PC-3 (cell line): ENCODE data around the gene L3MBTL4. TPM values are rescaled to one million over a fixed set of nuclear protein-coding genes. Genes with fewer than 3 reads are reported as not detected.

Source experiments
- ATAC-seq: fragments of 200-7000 bp; cut with Tn5 transposase; 2 replicates; pipeline ENCODE4 v1.9.1; 2020; ENCODE audit warnings: mild to moderate bottlenecking, moderate library complexity
- BruUV-seq: library from RNA; stranded (reverse); fragments of 400-500 nt; replicated peaks from 2 replicates; lab custom pipeline; 2021; lab: Mats Ljungman, UMichigan
- CTCF ChIA-PET: fragments of 300-600 bp; sonication (Branson Sonifier 250); formaldehyde crosslinking; loops from one replicate; lab custom pipeline; 2022; ENCODE audit warnings: antibody characterized with exemption; lab: Charles Lee
- POLR2A ChIA-PET: fragments of 300-600 bp; sonication (Branson Sonifier 250); formaldehyde crosslinking; loops from one replicate; lab custom pipeline; 2022; ENCODE audit warnings: antibody characterized with exemption; ENCODE audit not compliant: unreplicated experiment; lab: Charles Lee
- DNase-seq: peaks from one replicate; pipeline ENCODE4 v3.0.0-alpha.2; 2015
- H2AFZ ChIP-seq: fragments of 300-600 bp; sonication (generic); 2 replicates; pipeline ENCODE4 v1.6.0; 2016; ENCODE audit warnings: antibody characterized with exemption, low read length
- H3F3A ChIP-seq: fragments of 300-600 bp; sonication (generic); one replicate; pipeline ENCODE4 v1.6.0; 2017; ENCODE audit warnings: antibody characterized with exemption, low read length, control low read depth, mild to moderate bottlenecking; ENCODE audit not compliant: unreplicated experiment
- H3K27ac ChIP-seq: fragments of 300-600 bp; sonication (generic); 2 replicates; pipeline ENCODE4 v1.5.1; 2016; ENCODE audit warnings: mild to moderate bottlenecking, low read length
- H3K27me3 ChIP-seq: fragments of 300-600 bp; sonication (generic); 2 replicates; pipeline ENCODE4 v1.6.1; 2016; ENCODE audit warnings: low read length, mixed read lengths
- H3K36me3 ChIP-seq: fragments of 300-600 bp; sonication (generic); 2 replicates; pipeline ENCODE4 v1.6.1; 2016; ENCODE audit warnings: low read depth, mixed run types, low read length, mixed read lengths
- H3K4me1 ChIP-seq: fragments of 300-600 bp; sonication (generic); 2 replicates; pipeline ENCODE4 v1.5.1; 2016; ENCODE audit warnings: low read length; ENCODE audit not compliant: insufficient read depth
- H3K4me2 ChIP-seq: fragments of 300-600 bp; sonication (generic); 2 replicates; pipeline ENCODE4 v1.6.0; 2016; ENCODE audit warnings: low read length
- H3K4me3 ChIP-seq: fragments of 300-600 bp; sonication (generic); 2 replicates; pipeline ENCODE4 v1.5.1; 2016; ENCODE audit warnings: mild to moderate bottlenecking, low read length, mixed read lengths
- H3K79me2 ChIP-seq: fragments of 300-600 bp; sonication (generic); 2 replicates; pipeline ENCODE4 v1.6.1; 2017; ENCODE audit warnings: low read length, mixed read lengths
- H3K9ac ChIP-seq: fragments of 300-600 bp; sonication (generic); 2 replicates; pipeline ENCODE4 v1.6.0; 2016; ENCODE audit warnings: mild to moderate bottlenecking, low read length
- H3K9me2 ChIP-seq: fragments of 300-600 bp; sonication (generic); replicated peaks from 2 replicates; pipeline ENCODE4 v1.6.1; 2016; ENCODE audit warnings: mixed run types, low read length, mixed read lengths
- H3K9me3 ChIP-seq: fragments of 300-600 bp; sonication (generic); 2 replicates; pipeline ENCODE4 v1.6.1; 2016; ENCODE audit warnings: low read length, mixed read lengths
- H4K20me1 ChIP-seq: fragments of 300-600 bp; sonication (generic); 2 replicates; pipeline ENCODE4 v1.6.1; 2016; ENCODE audit warnings: low read length, mixed read lengths
- EZH2 ChIP-seq: fragments of 300-600 bp; sonication (generic); IDR thresholded peaks from one replicate; pipeline ENCODE4 v1.6.1; 2017; ENCODE audit warnings: antibody characterized with exemption, mild to moderate bottlenecking, low read length; ENCODE audit not compliant: unreplicated experiment
- EZH2phosphoT487 ChIP-seq: fragments of 300-600 bp; sonication (generic); IDR thresholded peaks from 2 replicates; pipeline ENCODE4 v1.6.1; 2018; ENCODE audit warnings: mild to moderate bottlenecking, antibody characterized with exemption, low read length, borderline replicate concordance
- intact Hi-C: fragments of 100-400 bp; cut with micrococcal nuclease; formaldehyde crosslinking; loops from 2 replicates; pipeline ENCODE4 v1.9.0; 2023
- total RNA-seq: library from RNA; depleted of rRNA; stranded (reverse); fragments of >200 nt; gene quantifications from 2 replicates; pipeline ENCODE4 v1.2.3, GENCODE V29; 2014
- TF ChIP-seq, protein P1 (sequence below): fragments of 300-600 bp; sonication (generic); conservative IDR thresholded peaks from 2 replicates; pipeline ENCODE4 v1.5.1; 2017; ENCODE audit warnings: antibody characterized with exemption, low read depth, mild to moderate bottlenecking, low read length

The L3MBTL4 gene
- total RNA-seq, 1 experiment from 2014 or later, result 0.47 TPM

DNA sequence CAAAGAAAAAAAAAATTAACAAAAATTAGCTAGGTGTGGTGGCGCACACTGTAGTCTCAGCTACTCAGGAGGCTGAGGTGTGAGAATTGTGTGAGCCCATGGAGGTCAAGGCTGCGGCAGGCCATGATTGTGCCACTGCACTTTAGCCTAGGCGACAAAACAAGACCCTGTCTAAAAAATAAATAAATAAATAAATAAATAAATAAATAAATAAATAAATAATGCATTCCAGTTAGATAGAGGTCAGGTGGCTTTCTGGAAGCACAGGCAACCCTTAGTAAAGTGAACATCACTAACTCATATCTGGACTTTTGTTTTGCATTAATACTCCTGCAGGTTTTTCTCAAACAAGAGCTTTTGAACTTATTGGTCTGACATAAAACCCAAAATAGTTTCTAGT is 206.8 kb downstream of the L3MBTL4 start:
- no peak overlapping the region for H3K9ac ChIP-seq
- ATAC-seq, result no peak
- no peaks in the 10 kb centered on the region for H3K9me3 ChIP-seq
- no peaks in the 10 kb centered on the region for H3K36me3 ChIP-seq
- no peak overlapping the region for H2AFZ ChIP-seq
- H3K4me3 ChIP-seq, result no peak overlapping the region
- H4K20me1 ChIP-seq, result no peaks in the 10 kb centered on the region
- no TSS peak for BruUV-seq
- H3K27ac ChIP-seq, result no peak overlapping the region
- H3K4me2 ChIP-seq, result no peak overlapping the region
- no peaks in the 10 kb centered on the region for H3F3A ChIP-seq
- TF ChIP-seq EZH2phosphoT487, result no peak
- TF ChIP-seq EZH2, result no peak
- TF ChIP-seq, protein P1, sequence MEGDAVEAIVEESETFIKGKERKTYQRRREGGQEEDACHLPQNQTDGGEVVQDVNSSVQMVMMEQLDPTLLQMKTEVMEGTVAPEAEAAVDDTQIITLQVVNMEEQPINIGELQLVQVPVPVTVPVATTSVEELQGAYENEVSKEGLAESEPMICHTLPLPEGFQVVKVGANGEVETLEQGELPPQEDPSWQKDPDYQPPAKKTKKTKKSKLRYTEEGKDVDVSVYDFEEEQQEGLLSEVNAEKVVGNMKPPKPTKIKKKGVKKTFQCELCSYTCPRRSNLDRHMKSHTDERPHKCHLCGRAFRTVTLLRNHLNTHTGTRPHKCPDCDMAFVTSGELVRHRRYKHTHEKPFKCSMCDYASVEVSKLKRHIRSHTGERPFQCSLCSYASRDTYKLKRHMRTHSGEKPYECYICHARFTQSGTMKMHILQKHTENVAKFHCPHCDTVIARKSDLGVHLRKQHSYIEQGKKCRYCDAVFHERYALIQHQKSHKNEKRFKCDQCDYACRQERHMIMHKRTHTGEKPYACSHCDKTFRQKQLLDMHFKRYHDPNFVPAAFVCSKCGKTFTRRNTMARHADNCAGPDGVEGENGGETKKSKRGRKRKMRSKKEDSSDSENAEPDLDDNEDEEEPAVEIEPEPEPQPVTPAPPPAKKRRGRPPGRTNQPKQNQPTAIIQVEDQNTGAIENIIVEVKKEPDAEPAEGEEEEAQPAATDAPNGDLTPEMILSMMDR, result no peak
- POLR2A ChIA-PET, result no interaction called here
- no peaks in the 10 kb centered on the region for H3K9me2 ChIP-seq
- CTCF ChIA-PET, result no interaction called here
- intact Hi-C loops, result no loop called here
- H3K4me1 ChIP-seq, result no peaks in the 10 kb centered on the region
- no peak for DNase-seq
- H3K79me2 ChIP-seq, result no peaks in the 10 kb centered on the region
- H3K27me3 ChIP-seq, result no peaks in the 10 kb centered on the region

DNA sequence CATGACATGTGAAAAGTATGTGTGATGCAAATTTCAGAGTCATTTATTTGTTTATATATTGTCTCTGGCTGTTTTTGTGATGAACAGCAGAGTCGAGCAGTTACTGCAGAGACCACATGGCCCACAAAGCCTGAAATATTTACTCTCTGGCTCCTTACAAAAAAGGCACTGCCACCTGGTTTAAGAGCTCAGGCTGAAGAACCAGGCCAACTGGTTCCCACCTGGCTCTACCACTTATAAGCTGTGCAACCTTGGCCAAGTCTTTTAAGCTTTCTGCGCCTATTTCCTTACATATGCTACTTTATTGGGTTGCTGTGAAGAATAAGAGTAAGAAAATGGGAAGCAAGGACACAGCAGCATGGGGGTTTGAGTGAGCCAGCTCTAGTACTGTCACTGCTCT is 207.6 kb downstream of the L3MBTL4 start:
- no peak for ATAC-seq
- intact Hi-C loops, result no loop called here
- H3K4me1 ChIP-seq, result no peaks in the 10 kb centered on the region
- H3K4me2 ChIP-seq, result no peak overlapping the region
- H3K27ac ChIP-seq, result no peak overlapping the region
- DNase-seq, result peak; percentile 36
- CTCF ChIA-PET, result no interaction called here
- no TSS peak for BruUV-seq
- no peak overlapping the region for H2AFZ ChIP-seq
- H3K9me2 ChIP-seq, result no peaks in the 10 kb centered on the region
- no peak overlapping the region for H3K9ac ChIP-seq
- TF ChIP-seq EZH2, result no peak
- TF ChIP-seq, protein P1, result no peak
- TF ChIP-seq EZH2phosphoT487, result no peak
- H3K27me3 ChIP-seq, result no peaks in the 10 kb centered on the region
- H3K36me3 ChIP-seq, result no peaks in the 10 kb centered on the region
- no peak overlapping the region for H3K4me3 ChIP-seq
- no peaks in the 10 kb centered on the region for H3F3A ChIP-seq
- POLR2A ChIA-PET, result no interaction called here
- no peaks in the 10 kb centered on the region for H3K9me3 ChIP-seq
- no peaks in the 10 kb centered on the region for H3K79me2 ChIP-seq
- no peaks in the 10 kb centered on the region for H4K20me1 ChIP-seq

DNA sequence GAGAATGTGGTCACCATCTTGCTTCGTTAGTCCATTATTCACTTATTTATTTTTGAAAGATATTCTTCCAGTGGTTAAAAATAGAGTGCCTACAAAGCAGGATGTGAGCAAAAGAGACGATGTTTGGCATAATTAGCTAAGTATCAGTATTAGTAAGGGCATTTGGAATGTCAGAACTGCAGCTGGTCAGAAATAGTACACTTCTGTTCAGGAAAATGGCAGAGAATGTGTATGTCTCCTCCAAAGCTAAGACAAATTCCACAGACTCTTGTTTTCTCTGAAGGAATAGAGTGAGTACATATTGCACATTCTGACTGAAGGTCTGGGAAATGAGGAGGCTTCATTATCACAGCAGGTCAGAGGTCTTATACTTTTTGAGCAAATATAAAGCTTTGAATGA is 209.0 kb downstream of the L3MBTL4 start:
- intact Hi-C loops, result no loop called here
- BruUV-seq, result no TSS peak
- no peaks in the 10 kb centered on the region for H3F3A ChIP-seq
- TF ChIP-seq EZH2 (no peak), EZH2phosphoT487 (no peak)
- TF ChIP-seq, protein P1, result no peak
- no peaks in the 10 kb centered on the region for H3K9me2 ChIP-seq
- H3K4me3 ChIP-seq, result no peak overlapping the region
- no peak overlapping the region for H3K9ac ChIP-seq
- no peak overlapping the region for H3K4me2 ChIP-seq
- no peaks in the 10 kb centered on the region for H3K27me3 ChIP-seq
- no peaks in the 10 kb centered on the region for H3K36me3 ChIP-seq
- H3K9me3 ChIP-seq, result no peaks in the 10 kb centered on the region
- no peak overlapping the region for H3K27ac ChIP-seq
- no peak overlapping the region for H2AFZ ChIP-seq
- DNase-seq, result no peak
- ChIA-PET CTCF (no interaction called here), POLR2A (no interaction called here)
- no peaks in the 10 kb centered on the region for H3K4me1 ChIP-seq
- H3K79me2 ChIP-seq, result no peaks in the 10 kb centered on the region
- H4K20me1 ChIP-seq, result no peaks in the 10 kb centered on the region
- ATAC-seq, result no peak
